ENCODE data around the gene MAPK1.

DNA sequence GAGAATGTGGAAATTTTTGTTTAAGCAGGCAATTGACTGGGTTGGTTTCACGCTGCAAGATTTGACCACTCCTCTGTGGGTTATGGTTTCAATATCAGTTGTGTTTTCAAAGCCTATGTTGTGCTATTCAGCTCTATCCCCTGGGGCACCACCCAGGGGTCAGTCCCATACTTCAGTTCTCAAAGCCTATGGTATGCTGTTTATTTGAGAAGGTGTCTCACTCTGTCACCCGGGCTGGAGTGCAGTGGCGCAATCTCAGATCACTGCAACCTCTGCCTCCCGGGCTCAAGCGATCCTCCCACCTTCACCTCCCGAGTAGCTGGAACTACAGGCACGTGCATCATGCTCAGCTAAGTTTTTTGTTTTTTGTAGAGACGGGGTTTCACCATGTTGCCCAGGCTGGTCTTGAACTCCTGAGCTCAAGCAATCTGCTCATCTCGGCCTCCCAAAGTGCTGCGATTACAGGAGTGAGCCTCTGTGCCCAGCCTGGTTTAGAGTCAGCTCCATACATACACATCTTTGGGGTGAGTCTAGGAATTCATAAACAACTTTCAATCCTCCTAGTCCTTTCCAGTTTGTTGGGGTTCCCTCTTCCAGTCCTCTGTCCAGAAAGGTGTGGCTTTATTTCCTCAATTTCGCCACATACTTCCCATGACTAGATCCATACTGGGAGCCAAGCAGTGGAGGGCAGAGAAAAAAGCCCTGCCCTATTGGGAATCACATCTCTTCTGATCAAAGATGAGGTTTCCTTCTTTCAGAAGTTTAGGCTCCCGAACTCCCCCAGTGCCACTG, 35.0 kb upstream of the MAPK1 start:
- TF ChIP-seq, protein P1, sequence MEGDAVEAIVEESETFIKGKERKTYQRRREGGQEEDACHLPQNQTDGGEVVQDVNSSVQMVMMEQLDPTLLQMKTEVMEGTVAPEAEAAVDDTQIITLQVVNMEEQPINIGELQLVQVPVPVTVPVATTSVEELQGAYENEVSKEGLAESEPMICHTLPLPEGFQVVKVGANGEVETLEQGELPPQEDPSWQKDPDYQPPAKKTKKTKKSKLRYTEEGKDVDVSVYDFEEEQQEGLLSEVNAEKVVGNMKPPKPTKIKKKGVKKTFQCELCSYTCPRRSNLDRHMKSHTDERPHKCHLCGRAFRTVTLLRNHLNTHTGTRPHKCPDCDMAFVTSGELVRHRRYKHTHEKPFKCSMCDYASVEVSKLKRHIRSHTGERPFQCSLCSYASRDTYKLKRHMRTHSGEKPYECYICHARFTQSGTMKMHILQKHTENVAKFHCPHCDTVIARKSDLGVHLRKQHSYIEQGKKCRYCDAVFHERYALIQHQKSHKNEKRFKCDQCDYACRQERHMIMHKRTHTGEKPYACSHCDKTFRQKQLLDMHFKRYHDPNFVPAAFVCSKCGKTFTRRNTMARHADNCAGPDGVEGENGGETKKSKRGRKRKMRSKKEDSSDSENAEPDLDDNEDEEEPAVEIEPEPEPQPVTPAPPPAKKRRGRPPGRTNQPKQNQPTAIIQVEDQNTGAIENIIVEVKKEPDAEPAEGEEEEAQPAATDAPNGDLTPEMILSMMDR (IDR thresholded peaks at IDR 0.05; ENCODE audit: low read depth, low read length, poor library complexity, severe bottlenecking), result no peak
- TF ChIP-seq EZH2phosphoT487 (IDR thresholded peaks at IDR 0.05; ENCODE audit: borderline replicate concordance, low read length), result no peak

Data from DOHH2 (cell line).